Smooth muscle cell (in vitro differentiated cells): Measurements from ENCODE around the gene HS3ST6. TPM values are rescaled to one million over a fixed set of nuclear protein-coding genes. Genes with fewer than 3 reads are reported as not detected.

Experiments
- DNase-seq: peaks from one replicate; lab custom pipeline; 2025; ENCODE audit not compliant: unreplicated experiment; lab: John Stamatoyannopoulos, UW
- H2AFZ ChIP-seq: fragments of 200-600 bp; sonication (generic); 2 replicates; pipeline ENCODE4 v1.6.0; 2016; ENCODE audit warnings: antibody characterized with exemption, low read depth, mild to moderate bottlenecking
- H3F3A ChIP-seq: fragments of 200-600 bp; sonication (generic); 2 replicates; pipeline ENCODE4 v1.6.0; 2017; ENCODE audit warnings: antibody characterized with exemption, low read depth
- H3K27ac ChIP-seq: fragments of 200-600 bp; sonication (generic); 2 replicates; pipeline ENCODE4 v1.5.1; 2016; ENCODE audit warnings: low read depth, mild to moderate bottlenecking
- H3K27me3 ChIP-seq: fragments of 200-600 bp; sonication (generic); 2 replicates; pipeline ENCODE4 v1.6.1; 2016; ENCODE audit warnings: low read depth, mild to moderate bottlenecking
- H3K36me3 ChIP-seq: fragments of 200-600 bp; sonication (generic); 2 replicates; pipeline ENCODE4 v1.5.1; 2016; ENCODE audit warnings: low read depth
- H3K4me1 ChIP-seq: fragments of 200-600 bp; sonication (generic); 2 replicates; pipeline ENCODE4 v1.5.1; 2016; ENCODE audit warnings: low read depth
- H3K4me2 ChIP-seq: fragments of 200-600 bp; sonication (generic); 2 replicates; pipeline ENCODE4 v1.6.0; 2016; ENCODE audit warnings: mild to moderate bottlenecking
- H3K4me3 ChIP-seq: fragments of 200-600 bp; sonication (generic); 2 replicates; pipeline ENCODE4 v1.5.1; 2016; ENCODE audit warnings: mild to moderate bottlenecking
- H3K79me2 ChIP-seq: fragments of 200-600 bp; sonication (generic); 2 replicates; pipeline ENCODE4 v1.6.0; 2016; ENCODE audit warnings: low read depth, mild to moderate bottlenecking
- H3K9ac ChIP-seq: fragments of 200-600 bp; sonication (generic); 2 replicates; pipeline ENCODE4 v1.6.0; 2016; ENCODE audit warnings: low read depth
- H3K9me3 ChIP-seq: fragments of 200-600 bp; sonication (generic); replicated peaks from 2 replicates; pipeline ENCODE4 v1.5.1; 2016; ENCODE audit warnings: low read depth
- H4K20me1 ChIP-seq: fragments of 200-600 bp; sonication (generic); 2 replicates; pipeline ENCODE4 v1.6.0; 2016; ENCODE audit warnings: low read depth
- WGBS: methylation state at CpG from one replicate; pipeline ENCODE4 v1.1.7; 2016; ENCODE audit warnings: low lambda C conversion rate; 5-methylcytosine and 5-hydroxymethylcytosine counted together
- polyA plus RNA-seq: library from polyadenylated mRNA; unstranded; fragments of >200 nt; fragmentation: Nextera tagmentation; extraction: Ambion mirVana; gene quantifications from 2 replicates; pipeline ENCODE4 v1.2.1, GENCODE V29; 2016
- total RNA-seq: library from RNA; depleted of rRNA; stranded (reverse); fragments of >200 nt; gene quantifications from 2 replicates; pipeline ENCODE4 v1.2.3, GENCODE V29; 2014
- TF ChIP-seq, protein P1 (sequence below): fragments of 200-600 bp; sonication (generic); IDR thresholded peaks from 2 replicates; pipeline ENCODE4 v1.5.1; 2017; ENCODE audit warnings: borderline replicate concordance, mild to moderate bottlenecking, antibody characterized with exemption; ENCODE audit not compliant: insufficient read depth, poor library complexity, severe bottlenecking

HS3ST6 gene
- total and polyA plus RNA-seq, 2 experiments from 2014 or later, result not detected

DNA sequence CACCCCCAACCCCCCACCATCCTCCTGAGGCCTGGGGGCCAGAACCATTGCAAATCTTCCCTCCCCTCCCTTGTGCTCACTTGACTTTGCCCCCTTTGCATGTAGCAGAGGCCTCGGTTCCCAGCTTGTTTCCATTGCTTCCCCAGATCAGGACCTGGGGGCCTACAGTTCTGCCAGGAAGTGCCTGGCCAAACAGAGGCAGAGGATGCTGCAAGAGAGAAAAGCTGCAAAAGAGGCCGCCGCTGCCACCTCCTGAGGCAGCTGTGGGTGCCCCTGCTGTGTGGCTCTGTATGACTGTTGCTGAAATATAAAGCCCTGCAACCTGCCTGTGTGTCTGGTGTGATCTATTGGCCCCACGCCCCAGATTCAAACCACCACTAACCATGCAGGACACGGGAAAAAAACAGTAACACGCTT, 43.4 kb upstream of the HS3ST6 start:
- no peaks in the 10 kb centered on the region for H3K36me3 ChIP-seq
- no peak overlapping the region for H3K4me2 ChIP-seq
- TF ChIP-seq, protein P1, sequence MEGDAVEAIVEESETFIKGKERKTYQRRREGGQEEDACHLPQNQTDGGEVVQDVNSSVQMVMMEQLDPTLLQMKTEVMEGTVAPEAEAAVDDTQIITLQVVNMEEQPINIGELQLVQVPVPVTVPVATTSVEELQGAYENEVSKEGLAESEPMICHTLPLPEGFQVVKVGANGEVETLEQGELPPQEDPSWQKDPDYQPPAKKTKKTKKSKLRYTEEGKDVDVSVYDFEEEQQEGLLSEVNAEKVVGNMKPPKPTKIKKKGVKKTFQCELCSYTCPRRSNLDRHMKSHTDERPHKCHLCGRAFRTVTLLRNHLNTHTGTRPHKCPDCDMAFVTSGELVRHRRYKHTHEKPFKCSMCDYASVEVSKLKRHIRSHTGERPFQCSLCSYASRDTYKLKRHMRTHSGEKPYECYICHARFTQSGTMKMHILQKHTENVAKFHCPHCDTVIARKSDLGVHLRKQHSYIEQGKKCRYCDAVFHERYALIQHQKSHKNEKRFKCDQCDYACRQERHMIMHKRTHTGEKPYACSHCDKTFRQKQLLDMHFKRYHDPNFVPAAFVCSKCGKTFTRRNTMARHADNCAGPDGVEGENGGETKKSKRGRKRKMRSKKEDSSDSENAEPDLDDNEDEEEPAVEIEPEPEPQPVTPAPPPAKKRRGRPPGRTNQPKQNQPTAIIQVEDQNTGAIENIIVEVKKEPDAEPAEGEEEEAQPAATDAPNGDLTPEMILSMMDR, result no peak
- H3K9ac ChIP-seq, result no peak overlapping the region
- no peak overlapping the region for H2AFZ ChIP-seq
- peaks cover 25% of the 10 kb centered on the region for H3K4me1 ChIP-seq
- H3K9me3 ChIP-seq, result no peaks in the 10 kb centered on the region
- no peak overlapping the region for H3K27ac ChIP-seq
- H3F3A ChIP-seq, result peaks cover 30% of the 10 kb centered on the region
- no peaks in the 10 kb centered on the region for H3K27me3 ChIP-seq
- H3K79me2 ChIP-seq, result peaks cover 48% of the 10 kb centered on the region
- H3K4me3 ChIP-seq, result no peak overlapping the region
- 76% methylated on average over 6 of the region's 6 CpGs for WGBS
- peaks cover 38% of the 10 kb centered on the region for H4K20me1 ChIP-seq
- no peak for DNase-seq

DNA sequence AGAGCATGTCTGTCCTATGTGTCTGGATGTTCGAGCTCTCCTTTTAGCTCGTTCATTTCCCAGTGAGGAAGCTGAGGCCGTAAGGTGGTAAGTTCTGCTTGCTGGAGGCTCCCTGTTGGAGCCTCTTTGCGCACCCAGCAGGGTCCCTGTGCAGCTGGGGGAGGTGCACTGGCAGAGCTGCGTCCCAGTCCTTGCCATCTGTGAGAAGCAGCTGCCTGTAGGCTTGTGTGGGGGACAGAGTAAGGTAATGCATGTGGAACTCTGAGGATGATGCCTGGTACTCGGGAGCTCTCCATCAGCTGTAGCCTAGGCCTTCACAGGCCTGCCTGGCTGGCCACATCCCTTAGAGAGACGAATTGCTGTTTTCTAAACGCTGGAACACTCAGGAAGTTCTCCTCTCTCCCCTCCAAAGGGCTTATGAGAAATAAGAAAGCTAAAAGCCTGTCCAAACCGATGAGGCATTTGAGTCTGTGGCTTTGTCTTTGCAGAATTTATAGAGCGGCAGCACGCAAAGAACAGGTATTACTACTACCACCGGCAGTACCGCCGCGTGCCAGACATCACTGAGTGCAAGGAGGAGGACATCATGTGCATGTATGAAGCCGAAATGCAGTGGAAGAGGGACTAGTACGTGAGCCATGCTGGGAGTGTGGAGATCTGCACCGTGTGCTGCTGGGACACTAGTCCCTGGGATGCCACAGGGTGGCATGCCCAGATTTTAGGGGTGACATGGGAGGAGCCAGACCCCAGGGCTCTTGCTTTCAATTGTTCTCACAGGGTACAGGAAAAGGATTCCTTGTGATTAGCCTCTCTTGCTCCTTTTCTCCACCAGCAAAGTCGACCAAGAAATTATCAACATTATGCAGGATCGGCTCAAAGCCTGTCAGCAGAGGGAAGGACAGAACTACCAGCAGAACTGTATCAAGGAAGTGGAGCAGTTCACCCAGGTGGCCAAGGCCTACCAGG, 42.7 kb upstream of the HS3ST6 start:
- peaks cover 30% of the 10 kb centered on the region for H3F3A ChIP-seq
- H3K4me1 ChIP-seq, result peaks cover 22% of the 10 kb centered on the region
- no peak overlapping the region for H3K9ac ChIP-seq
- no peaks in the 10 kb centered on the region for H3K36me3 ChIP-seq
- H3K4me2 ChIP-seq, result peak overlapping the region; percentile 99
- H3K27ac ChIP-seq, result peak overlapping the region; percentile 38
- 50% methylated on average over 20 of the region's 20 CpGs for WGBS
- H3K4me3 ChIP-seq, result peak overlapping the region; percentile 86
- H3K79me2 ChIP-seq, result peaks cover 43% of the 10 kb centered on the region
- no peaks in the 10 kb centered on the region for H3K27me3 ChIP-seq
- TF ChIP-seq, protein P1, result no peak
- H2AFZ ChIP-seq, result no peak overlapping the region
- no peaks in the 10 kb centered on the region for H3K9me3 ChIP-seq
- peaks cover 38% of the 10 kb centered on the region for H4K20me1 ChIP-seq
- no peak for DNase-seq

DNA sequence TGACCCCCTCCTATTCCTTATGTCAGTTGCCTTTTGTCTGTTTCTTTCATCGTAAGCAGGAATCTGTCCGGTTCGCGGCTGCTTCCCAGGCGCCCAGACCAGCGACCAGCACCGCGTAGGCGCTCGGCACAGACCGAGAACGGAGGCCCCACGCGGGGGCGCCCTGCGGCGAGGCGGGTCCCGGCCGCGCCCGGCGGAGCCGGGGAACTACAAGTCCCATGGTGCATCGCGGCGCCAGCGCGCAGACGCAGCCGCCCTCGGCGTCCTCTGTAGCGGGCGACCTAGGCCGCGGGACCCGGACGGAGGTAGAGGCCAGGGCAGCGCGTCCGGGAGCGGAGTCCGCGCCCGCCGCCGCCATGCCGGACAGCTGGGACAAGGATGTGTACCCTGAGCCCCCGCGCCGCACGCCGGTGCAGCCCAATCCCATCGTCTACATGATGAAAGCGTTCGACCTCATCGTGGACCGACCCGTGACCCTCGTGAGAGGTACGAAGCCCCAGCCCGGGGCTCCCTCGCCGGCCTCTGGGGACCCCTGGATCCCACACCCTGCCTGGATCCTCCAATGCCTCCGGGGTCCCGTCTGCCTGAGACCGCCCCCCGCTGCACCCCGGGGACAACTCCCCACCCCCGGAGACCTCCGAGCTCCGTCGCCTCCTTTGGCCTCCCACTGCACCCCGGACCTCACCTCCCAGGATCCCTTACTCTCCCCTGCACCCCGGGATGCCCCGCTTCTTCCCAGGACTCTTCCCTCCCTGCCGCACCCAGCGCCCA, 41.2 kb upstream of the HS3ST6 start, which contains the start of gene NDUFB10:
Gene NDUFB10, plus strand, starts transcription at position 270 of the 771 bp plus-strand sequence. Its CDS starts 87 bp downstream, at position 357.
- Histone ChIP-seq H3K4me1 (peaks cover 17% of the 10 kb centered on the region), H3K4me3 (peak within 1 kb of the TSS; percentile 86), H3K4me2 (peak within 1 kb of the TSS; percentile 99), H3F3A (peaks cover 30% of the 10 kb centered on the region), H3K36me3 (no peaks in the 10 kb centered on the region), H3K79me2 (peaks cover 31% of the 10 kb centered on the region), H4K20me1 (peaks cover 37% of the 10 kb centered on the region), H3K27ac (peak within 1 kb of the TSS; percentile 25), H3K27me3 (no peaks in the 10 kb centered on the region), H3K9me3 (no peaks in the 10 kb centered on the region), H3K9ac (peak within 1 kb of the TSS; percentile 89), H2AFZ (peak within 1 kb of the TSS; percentile 67)
- WGBS, result under 1% methylated on average over 61 of the region's 79 CpGs
- TF ChIP-seq, protein P1, result peak; percentile 53
- peak; percentile 72 for DNase-seq
